Astrocyte of the hippocampus (primary cell): ENCODE data around the gene SERINC2.
"Not testable (repeated sequence)": the region's sequence is repeated elsewhere in the genome, so short reads cannot be mapped to it uniquely, and the experiment has no call there.

Source experiments
- DNase-seq: peaks from one replicate; pipeline ENCODE4 v3.0.0; 2011; ENCODE audit warnings: low read depth, low spot score

Gene SERINC2

DNA sequence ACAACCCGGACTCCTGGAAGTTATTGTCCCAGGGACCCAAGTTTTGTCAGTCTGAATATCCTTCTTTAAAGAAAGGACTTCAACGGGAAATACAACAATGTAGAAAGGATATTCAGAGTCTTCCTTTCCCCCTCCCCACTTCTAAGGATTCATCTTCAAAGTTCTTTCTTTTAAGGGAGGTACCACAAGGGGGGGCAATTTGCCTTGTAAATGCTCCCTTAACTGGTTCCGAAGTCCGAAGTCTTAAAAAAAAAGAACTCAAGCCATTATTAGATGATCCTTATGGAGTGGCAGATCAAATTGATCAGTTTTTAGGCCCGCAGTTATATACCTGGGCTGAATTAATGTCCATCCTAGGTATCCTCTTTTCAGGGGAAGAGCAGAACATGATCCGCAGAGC, 47.0 kb downstream of the SERINC2 start:
- no peak for DNase-seq

DNA sequence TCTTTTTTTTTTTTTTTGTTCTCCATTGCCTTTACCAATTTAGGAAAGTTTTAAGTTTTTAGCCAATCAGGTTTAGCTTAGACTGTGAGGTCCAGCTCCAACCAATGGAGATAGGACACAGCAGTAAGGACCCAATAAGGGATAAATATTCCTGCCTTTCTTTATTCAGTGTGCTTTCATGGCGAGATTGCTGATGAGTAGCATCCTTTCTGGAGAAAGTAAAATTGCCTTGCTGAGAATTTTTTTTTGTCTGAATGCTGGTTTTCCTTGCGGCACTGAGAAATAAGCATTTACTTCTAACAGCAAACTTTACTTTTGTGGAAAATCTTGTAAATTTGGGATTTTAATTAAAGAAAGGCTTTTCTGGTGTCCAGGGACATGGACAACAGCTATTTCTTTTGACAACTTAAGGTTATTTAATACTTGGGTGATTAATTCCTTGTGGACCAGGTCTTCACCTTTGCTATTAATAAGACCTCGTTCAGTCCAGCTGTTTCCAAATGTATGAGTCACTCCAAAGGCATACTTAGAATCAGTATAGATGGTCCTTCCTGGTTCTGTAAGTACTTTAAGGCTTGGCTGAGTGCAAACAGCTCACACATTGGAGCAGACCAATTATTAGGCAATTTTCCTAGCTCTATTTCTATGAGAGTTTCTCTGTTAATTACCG, 54.1 kb downstream of the SERINC2 start:
- DNase-seq = no peak

DNA sequence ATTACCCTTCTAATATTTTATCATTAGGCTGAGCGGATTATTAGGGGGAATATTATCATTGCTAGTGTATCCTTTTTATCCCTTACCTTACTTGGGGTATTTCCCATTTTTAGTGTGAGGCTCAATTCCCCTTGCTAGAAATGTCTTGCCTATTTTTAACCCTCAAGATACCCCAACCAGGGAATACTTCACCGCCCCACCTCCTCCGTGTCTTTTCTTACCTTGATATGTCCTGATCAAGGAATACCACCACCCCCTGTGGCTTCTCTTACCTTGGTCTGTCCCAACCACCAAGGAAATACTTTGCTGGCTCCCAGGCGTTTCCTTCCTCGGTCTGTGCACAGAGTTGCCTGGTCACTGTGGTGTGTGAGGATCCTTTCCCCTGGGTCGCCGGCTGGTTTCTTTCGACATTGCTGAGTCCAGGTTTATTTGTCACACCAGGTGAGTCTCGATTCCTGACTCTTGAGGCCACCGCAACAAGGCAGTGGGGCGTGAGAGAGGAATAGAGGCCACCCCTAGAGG, 57.8 kb downstream of the SERINC2 start:
- DNase-seq = no peak

DNA sequence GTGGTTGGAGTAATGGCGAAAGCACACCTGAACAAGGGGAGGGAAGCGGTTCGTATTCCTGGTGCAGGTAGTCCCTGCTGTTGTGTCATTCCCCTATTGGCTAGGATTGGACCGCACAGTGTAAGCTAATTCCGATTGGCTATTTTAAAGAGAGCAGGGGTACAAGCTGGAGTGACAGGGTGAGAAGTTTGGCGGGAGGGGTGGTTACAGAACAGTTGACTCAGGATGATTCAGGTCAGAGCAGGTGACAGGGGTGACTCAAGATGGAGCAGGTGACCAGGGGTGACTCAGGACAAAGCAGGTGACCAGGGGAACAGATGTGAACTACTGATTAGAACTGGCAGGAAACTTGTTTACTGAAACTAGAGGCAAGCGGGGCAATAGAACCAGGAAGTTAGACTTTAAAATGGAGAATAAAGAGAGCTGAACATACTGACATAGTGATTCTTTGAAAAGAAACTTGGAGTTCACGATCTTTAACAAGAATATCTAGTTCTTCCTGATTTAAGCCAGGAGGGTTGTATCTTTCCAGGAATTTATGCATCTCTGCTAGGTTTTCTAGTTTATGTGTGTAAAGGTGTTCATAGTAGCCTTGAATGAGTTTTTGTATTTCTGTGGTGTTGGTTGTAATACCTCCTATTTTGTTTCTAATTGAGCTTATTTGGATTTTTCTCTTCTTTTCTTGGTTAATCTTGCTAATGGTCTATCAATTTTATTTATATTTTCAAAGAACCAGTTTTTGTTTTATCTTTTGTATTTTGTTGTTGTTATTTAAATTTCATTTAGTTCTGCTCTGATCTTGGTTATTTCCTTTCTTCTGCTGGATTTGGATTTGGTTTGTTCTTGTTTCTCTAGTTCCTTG, 58.7 kb downstream of the SERINC2 start:
- not testable (repeated sequence) for DNase-seq

DNA sequence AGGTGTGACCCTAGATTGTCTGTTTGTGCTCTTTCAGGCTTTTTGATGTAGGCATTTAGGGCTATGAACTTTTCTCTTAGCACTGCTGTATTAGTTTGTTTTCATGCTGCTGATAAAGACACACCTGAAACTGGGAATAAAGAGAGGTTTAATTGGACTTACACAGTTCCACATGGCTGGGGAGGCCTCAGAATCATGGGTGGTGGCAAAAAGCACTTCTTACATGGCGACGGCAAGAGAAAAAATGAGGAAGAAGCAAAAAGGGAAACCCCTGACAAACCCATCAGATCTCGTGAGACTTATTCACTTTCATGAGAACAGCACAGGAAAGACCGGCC, 59.3 kb downstream of the SERINC2 start:
- not testable (repeated sequence) for DNase-seq

DNA sequence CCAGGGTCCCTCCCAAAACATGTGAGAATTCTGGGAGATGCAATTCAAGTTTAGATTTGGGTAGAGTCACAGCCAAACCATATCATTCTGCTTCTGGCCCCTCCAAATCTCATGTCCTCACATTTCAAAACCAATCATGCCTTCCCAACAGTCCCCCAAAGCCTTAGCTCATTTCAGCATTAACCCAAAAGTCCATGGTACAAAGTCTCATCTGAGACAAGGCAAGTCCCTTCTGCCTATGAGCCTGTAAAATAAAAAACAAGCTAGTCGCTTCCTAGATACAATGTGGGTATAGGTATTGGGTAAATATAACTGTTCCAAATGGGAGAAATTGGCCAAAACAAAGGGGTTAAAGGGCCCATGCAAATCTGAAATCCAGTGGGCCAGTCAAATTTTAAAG, 59.7 kb downstream of the SERINC2 start:
- not testable (repeated sequence) for DNase-seq

DNA sequence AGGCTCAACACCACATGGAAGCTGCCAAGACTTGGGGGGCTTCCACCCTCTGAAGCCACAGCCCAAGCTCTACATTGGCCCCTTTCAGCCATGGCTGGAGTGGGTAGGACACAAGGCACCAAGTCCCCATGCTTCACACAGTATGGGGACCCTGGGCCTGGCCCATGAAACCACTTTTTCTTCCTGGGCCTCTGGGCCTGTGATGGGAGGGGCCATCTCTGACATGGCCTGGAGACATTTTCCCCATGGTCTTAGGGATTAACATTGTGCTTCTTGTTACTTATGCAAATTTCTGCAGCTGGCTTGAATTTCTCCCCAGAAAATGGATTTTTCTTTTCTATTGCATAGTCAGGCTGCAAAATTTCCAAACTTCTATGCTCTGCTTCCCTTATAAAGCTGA, 60.5 kb downstream of the SERINC2 start:
- not testable (repeated sequence) for DNase-seq

DNA sequence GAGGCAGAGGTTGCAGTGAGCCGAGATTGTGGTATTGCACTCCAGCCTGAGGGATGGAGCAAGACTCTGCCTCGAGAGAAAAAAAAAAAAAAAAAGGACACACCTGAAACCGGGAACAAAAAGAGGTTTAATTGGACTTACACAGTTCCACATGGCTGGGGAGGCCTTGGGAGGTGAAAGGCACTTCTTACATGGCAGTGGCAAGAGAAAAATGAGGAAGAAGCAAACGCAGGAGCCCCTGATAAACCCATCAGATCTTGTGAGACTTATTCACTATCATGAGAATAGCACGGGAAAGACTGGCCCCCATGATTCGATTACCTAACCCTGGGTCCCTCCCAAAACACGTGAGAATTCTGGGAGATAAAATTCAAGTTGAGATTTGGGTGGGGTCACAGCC, 61.6 kb downstream of the SERINC2 start:
- not testable (repeated sequence) for DNase-seq

DNA sequence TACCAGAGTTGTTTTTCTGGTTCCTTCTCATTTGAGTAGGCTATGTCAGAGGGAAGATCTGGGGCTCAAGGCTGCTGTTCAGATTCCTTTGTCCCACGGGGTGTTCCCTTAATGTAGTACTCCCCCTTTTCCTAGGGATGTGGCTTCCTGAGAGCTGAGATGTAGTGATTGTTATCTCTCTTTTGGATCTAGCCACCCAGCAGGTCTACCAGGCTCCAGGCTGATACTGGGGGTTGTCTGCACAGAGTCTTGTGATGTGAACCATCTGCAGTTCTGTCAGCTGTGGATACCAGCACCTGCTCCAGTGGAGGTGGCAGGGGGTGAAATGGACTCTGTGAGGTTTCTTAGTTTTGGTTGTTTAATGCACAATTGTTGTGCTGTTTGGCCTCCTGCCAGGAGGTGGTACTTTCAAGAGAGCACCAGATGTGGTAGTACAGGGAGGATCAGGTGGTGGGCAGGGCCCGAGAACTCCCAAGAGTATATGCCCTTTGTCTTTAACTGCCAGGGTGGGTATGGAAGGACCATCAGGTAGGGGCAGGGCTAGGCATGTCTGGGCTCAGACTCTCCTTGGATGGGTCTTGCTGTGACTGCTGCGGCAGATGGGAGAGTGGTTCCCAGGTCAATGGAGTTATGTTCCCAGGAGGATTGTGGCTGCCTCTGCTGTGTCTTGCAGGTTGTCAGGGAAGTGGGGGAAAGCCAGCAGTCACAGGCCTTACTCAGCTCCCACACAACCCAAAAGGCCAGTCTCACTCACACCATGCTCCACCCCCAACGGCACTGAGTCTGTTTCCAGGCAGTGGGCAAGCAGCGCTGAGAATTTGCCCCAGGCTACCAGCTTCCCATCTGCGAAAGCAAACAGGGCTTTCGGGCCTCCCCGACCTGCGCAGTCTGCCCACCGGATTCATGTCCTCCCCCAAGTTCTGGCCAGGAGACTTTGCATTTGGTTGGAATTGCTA, 64.2 kb downstream of the SERINC2 start:
- DNase-seq = no peak

DNA sequence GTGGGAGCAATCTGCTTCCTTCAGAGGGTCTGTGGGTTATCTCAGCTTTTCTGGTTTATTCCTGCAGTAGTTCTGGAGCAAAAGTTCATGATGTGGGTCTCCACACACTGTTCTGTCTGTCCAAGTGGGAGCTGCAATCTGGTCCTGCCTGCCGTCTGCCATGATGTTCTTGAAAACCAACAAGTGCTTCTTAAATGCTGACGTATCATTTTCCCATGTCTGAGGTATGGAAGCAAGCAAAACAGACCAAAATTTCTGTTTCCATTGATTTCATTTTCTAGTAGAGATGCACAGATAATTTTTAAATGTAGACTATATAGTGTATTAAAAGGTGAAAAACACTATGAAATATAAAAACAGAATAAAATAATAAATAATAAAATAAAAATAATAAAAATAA, 65.2 kb downstream of the SERINC2 start:
- DNase-seq = no peak

DNA sequence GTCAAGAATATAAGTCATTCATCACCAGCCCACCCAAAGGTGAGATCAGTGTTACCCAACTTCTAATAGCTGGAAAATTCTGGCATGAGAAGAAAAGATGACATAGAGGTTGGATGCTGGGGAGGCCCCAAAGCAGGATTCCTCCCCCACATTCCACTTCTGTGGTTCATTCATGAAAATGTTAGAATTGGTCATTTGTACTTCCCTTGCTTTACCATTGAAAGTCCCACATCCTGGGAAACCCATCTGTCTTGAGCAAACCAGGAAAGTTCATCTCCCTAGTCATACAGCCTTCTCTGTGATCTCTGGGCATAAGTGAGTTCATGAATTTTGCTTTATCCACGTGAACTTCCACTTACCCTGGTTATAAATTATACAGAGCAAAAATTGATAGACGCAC, 66.8 kb downstream of the SERINC2 start:
- no peak for DNase-seq

DNA sequence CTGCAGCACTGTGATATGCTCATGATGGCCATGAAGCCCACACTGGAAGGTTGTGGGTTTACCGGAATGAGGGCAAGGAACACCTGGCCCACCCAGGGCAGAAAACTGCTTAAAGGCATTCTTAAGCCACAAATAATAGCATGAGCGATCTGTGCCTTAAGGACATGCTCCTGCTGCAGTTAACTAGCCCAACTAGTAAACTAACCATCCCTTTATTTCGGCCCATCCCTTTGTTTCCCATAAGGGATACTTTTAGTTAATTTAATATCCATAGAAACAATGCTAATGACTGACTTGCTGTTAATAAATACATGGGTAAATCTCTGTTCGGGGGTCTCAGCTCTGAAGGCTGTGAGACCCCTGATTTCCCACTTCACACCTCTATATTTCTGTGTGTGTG, 67.4 kb downstream of the SERINC2 start:
- not testable (repeated sequence) for DNase-seq

DNA sequence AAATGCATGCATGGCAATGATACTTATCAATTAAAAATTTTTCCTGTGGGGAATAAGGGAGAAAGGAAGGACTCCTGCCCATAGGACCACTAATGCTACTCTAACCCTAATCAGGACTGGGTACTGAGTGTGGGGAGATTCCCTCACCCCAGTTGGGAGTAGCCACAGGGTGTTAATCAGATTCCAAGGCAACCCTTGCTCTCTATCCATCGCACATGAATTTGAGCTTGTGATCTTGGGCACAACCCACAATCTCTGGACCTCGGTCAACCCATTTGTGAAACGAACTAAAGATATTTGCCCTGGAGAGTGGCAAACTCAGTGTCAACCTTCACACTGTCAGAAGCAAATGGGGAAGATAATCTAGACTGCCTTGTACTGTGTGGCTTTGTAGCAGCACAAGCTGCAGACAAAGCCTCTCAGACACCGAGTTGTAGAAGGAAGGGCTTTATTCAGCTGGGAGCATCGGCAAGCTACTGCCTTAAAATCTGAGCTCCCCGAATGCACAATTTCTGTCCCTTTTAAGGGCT, 69.5 kb downstream of the SERINC2 start:
- DNase-seq = no peak

DNA sequence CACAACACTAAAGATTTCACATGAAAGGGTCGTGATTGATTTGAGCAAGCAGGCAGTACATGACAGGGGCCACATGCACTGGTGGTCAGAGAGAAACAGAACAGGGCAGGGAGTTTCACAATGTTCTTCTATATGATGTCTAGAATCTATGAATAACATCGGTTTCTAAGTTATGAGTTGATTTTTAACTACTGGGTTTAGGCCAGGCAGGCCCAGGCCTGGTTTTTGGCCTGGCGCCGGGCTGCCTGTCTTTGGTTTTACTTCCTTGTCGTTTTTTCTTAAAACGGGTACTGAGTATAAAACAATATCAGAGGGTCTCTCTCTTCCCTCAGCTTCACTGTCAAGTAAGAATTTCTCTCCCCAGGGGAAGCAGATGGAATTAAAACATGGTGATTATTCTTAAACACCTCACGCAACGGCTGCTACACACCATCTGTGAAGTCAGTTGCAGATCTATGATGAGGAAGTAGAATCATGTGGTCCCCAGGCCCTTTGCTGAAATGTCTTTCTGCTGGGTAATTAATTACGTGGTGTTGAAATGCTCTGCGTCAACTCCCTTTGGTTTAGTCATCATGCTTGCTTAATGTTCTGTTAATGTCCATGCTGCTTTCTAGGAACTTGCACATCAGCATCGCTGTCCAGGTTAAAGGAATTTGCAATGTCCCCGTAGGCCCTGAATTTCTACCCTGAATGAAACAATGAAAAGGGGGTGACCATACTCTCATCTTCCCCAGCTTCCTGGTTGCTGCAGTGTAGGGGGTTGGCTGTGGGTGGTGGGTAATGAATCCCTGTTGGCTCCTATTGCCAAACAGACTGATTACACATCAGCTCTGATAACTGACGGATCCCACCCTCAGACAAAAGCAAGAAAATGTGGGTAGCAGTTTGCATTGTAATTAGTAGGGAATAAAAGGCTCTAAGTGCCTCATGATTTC, 70.3 kb downstream of the SERINC2 start:
- DNase-seq = peak; percentile 59
